ENCODE measurements around the gene TTC24. TPM values are rescaled to one million over a fixed set of nuclear protein-coding genes. Genes with fewer than 3 reads are reported as not detected.
A peak's percentile ranks its signal among the peaks of the same experiment; 100 is the strongest.
"Not testable (repeated sequence)": the region's sequence is repeated elsewhere in the genome, so short reads cannot be mapped to it uniquely, and the experiment has no call there.

TTC24 gene
- total and polyA plus RNA-seq, 12 donors: 0.20 TPM; not detected in 11

DNA sequence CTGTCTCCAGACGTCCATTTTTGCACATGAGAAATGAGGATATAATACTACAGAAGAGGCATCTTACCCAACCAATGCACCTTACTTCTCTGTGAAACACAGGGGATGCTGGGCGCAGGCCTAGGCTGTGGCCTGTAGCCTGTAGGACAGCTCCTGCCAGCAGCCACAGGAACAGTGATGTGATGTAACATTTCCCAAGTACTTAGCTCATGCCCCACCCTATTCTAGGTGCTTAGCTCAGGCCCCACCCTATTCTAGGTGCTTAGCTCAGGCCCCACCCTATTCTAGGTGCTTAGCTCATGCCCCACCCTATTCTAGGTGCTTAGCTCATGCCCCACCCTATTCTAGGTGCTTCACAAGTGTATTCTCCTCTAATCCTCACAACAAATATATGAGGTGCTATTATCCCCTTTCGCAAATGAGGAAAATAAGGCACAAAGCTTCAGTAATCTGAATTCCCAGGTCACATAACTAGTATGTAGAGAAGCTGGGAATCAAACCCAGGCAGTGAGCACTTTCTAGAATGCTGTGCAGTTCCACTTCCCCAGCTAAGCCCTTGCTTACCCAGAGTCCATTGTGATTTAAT, 7.5 kb downstream of the TTC24 start:
- H3K4me3 ChIP-seq: no peak overlapping the region
- H3K27me3 ChIP-seq: no peaks in the 10 kb centered on the region
- no peaks in the 10 kb centered on the region for H3K9me3 ChIP-seq (replicated peaks in 1 of 3)
- no peak for TF ChIP-seq POLR2A (IDR thresholded peaks at IDR 0.05)
- no peaks in the 10 kb centered on the region for H3K36me3 ChIP-seq (replicated peaks in 1 of 2)
- H3K4me1 ChIP-seq (replicated peaks in 1 of 2): peaks cover under 1 to 5% of the 10 kb centered on the region in 2 donors
- no peak overlapping the region for H3K27ac ChIP-seq
- DNase-seq: no peak
- intact Hi-C loops (cut with DNase I): no loop called here
- 84 to 88% (median 86%) methylated on average over 3 of the region's 3 CpGs for WGBS, 4 donors

DNA sequence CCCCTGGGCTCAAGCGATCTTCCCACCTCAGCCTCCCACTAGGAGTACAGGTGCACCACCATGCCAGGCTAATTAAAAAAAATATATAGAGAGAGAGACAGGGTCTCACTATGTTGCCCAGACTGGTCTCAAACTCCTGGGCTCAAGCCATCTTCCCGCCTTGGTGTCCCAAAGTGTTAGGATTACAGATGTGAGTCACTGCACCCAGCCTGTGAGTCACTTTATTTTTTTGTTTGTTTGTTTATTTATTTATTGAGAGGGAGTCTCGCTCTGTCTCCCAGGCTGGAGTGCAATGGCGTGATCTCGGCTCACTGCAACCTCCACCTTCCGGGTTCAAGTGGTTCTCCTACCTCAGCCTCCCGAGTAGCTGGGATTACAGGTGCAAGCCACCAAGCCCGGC, 8.4 kb downstream of the TTC24 start:
- DNase-seq; H3K9me3 ChIP-seq (replicated peaks in 1 of 3); H3K4me3 ChIP-seq; intact Hi-C loops (cut with DNase I); H3K36me3 ChIP-seq (replicated peaks in 1 of 2); H3K27me3 ChIP-seq; H3K27ac ChIP-seq: not testable (repeated sequence)
- peaks cover 6 to 13% of the 10 kb centered on the region in 2 donors for H3K4me1 ChIP-seq (replicated peaks in 1 of 2)
- WGBS, 4 donors: 81 to 90% (median 84%) methylated on average over 8 of the region's 8 CpGs

DNA sequence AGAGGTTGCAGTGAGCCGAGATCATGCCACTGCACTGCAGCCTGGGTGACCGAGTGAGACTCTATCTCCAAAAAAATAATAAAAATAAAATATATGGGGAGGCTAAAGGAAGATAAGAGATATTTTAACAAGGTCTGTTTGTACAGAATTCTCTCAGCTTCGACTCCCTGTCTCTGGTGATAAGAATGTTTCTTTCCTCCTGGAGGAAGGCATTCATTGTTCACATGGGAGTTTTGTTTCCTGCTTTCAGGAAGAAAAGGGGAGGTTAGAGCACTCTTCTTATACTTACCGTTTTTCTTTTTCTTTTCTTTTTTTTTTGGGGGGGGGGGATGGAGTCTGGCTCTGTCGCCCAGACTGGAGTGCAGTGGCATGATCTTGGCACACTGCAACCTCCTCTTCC, 10.0 kb downstream of the TTC24 start:
- H3K4me3 ChIP-seq: no peak overlapping the region
- no peaks in the 10 kb centered on the region for H3K9me3 ChIP-seq (replicated peaks in 1 of 3)
- no peak for DNase-seq
- TF ChIP-seq POLR2A (IDR thresholded peaks at IDR 0.05): no peak
- TF ChIP-seq, protein P1, sequence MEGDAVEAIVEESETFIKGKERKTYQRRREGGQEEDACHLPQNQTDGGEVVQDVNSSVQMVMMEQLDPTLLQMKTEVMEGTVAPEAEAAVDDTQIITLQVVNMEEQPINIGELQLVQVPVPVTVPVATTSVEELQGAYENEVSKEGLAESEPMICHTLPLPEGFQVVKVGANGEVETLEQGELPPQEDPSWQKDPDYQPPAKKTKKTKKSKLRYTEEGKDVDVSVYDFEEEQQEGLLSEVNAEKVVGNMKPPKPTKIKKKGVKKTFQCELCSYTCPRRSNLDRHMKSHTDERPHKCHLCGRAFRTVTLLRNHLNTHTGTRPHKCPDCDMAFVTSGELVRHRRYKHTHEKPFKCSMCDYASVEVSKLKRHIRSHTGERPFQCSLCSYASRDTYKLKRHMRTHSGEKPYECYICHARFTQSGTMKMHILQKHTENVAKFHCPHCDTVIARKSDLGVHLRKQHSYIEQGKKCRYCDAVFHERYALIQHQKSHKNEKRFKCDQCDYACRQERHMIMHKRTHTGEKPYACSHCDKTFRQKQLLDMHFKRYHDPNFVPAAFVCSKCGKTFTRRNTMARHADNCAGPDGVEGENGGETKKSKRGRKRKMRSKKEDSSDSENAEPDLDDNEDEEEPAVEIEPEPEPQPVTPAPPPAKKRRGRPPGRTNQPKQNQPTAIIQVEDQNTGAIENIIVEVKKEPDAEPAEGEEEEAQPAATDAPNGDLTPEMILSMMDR (IDR thresholded peaks at IDR 0.05): no peak
- no peaks in the 10 kb centered on the region for H3K27me3 ChIP-seq
- intact Hi-C loops (cut with DNase I): no loop called here
- peaks cover 6 to 13% of the 10 kb centered on the region in 2 donors for H3K4me1 ChIP-seq (replicated peaks in 1 of 2)
- peaks cover 0 to 3% of the 10 kb centered on the region in 2 donors for H3K36me3 ChIP-seq (replicated peaks in 1 of 2)
- WGBS, 4 donors: 44 to 51% (median 50%) methylated on average over 5 of the region's 5 CpGs
- no peak overlapping the region for H3K27ac ChIP-seq

DNA sequence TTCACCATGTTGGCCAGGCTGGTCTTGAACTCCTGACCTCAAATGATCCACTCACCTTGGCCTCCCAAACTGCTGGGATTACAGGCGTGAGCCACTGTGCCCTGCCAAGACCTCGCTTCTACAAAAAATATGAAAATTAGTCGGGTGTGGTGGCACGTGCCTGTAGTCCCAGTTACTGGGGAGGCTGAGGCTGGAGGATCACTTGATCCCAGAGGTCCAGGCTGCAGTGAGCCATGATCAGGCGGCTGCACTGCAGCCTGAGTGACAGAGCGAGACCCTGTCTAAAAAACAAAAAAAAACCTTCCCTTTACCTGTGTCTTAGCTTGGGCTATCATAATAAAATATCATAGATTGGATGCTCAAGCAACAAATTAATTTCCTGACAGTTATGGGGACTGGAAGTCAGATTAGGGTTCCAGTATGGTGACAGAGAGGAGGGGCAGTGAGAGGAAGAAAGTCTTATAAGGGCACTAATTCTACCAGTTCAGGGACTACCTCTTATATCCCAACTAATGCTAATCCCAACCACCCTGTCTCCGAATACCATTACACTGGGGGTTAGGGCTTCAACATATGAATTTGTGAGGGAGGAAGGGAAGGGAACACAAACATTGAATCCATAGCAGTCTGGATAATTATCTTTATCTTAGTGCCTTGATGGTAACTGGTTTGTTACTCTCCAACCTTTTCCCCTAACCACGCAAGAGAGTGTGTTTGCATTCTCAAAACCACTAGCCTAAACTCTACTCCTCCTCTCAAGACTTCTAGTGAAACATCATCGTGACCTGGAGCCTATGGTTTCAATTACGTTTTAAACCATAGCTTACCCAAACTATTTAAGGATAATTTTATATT, 11.0 kb downstream of the TTC24 start:
- 83 to 85% (median 84%) methylated on average over 9 to 10 of the region's 10 CpGs for WGBS, 4 donors
- H3K27me3 ChIP-seq: no peaks in the 10 kb centered on the region
- peaks cover 0 to 13% of the 10 kb centered on the region in 2 donors for H3K36me3 ChIP-seq (replicated peaks in 1 of 2)
- H3K9me3 ChIP-seq (replicated peaks in 1 of 3): no peaks in the 10 kb centered on the region
- H3K4me3 ChIP-seq: no peak overlapping the region
- intact Hi-C loops (cut with DNase I): no loop called here
- H3K27ac ChIP-seq: peak overlapping the region in 2 of 5 donors; percentile 81 to 90
- no peak for DNase-seq
- TF ChIP-seq, protein P1 (IDR thresholded peaks at IDR 0.05): no peak
- TF ChIP-seq POLR2A (IDR thresholded peaks at IDR 0.05): no peak
- H3K4me1 ChIP-seq (replicated peaks in 1 of 2): peaks cover 6 to 13% of the 10 kb centered on the region in 2 donors

DNA sequence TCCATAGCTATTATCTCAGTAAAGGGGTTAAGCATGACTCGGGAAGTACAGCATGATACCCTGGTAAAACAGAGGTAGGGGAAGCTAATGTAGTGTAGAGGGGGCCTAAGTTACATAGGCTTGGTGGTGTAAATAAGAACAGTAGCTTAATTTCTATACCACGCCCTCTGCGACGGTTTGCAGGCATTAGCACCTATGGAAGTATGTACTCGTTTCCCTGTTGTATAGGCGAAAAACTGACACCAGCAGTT, 11.6 kb downstream of the TTC24 start:
- H3K27me3 ChIP-seq: no peaks in the 10 kb centered on the region
- TF ChIP-seq POLR2A (IDR thresholded peaks at IDR 0.05): no peak
- TF ChIP-seq, protein P1 (IDR thresholded peaks at IDR 0.05): no peak
- intact Hi-C loops (cut with DNase I): no loop called here
- 24 to 28% (median 26%) methylated on average over 6 of the region's 6 CpGs for WGBS, 4 donors
- H3K4me1 ChIP-seq (replicated peaks in 1 of 2): peaks cover 6 to 13% of the 10 kb centered on the region in 2 donors
- peak overlapping the region in 3 of 4 donors; percentile 5 to 88 (median 77) for H3K4me3 ChIP-seq
- H3K36me3 ChIP-seq (replicated peaks in 1 of 2): peaks cover 0 to 19% of the 10 kb centered on the region in 2 donors
- H3K27ac ChIP-seq: peak overlapping the region; percentile 63 to 90 (median 76)
- H3K9me3 ChIP-seq (replicated peaks in 1 of 3): no peaks in the 10 kb centered on the region
- no peak for DNase-seq
